GM23248 (cell line): ENCODE measurements around the gene EML1.

Experiments used
- EZH2 ChIP-seq: fragments of 200-600 bp; sonication (generic); IDR thresholded peaks from 2 replicates; pipeline ENCODE4 v1.6.1; 2018; ENCODE audit warnings: antibody characterized with exemption, mild to moderate bottlenecking; ENCODE audit not compliant: insufficient read depth, poor library complexity, severe bottlenecking
- EZH2phosphoT487 ChIP-seq: fragments of 200-600 bp; sonication (generic); IDR thresholded peaks from 2 replicates; pipeline ENCODE4 v1.6.1; 2018; ENCODE audit warnings: antibody characterized with exemption, moderate library complexity, mild to moderate bottlenecking, low read depth; ENCODE audit not compliant: insufficient read depth

DNA sequence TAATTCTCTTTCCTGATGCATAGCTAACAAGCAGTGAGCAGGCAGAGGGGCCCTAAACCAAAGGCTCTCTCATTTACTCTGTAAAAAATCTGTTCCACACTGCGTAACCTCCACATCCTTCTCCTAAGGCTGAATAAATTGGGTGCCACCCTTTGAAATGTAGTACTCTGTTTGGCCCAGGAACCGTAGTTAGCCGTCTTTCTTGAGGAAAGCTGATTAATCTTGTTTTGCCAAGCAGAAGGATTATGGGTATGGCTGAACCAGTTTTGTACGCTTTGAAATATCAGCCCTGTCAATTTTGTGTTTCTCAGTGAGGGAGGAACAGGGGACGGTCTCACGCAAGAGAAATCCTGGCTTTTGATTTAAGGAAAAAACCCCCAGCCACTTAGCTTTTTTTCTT is 19.7 kb downstream of the EML1 start:
- TF ChIP-seq EZH2: no peak
- no peak for TF ChIP-seq EZH2phosphoT487
